Stimulated activated CD8-positive, alpha-beta memory T cell treated with anti-CD3 and anti-CD28 coated beads, Interleukin-15, amount 100 ng/mL, for 48 hours (primary cell): ENCODE measurements around the gene AEBP1.
A peak's percentile ranks its signal among the peaks of the same experiment; 100 is the strongest.

Experiments
- DNase-seq, 2 donors: peaks; one replicate each; pipeline ENCODE4 v3.0.0-alpha.2; 2020; ENCODE audit warnings: low read depth in 2 of 2

AEBP1 gene

DNA sequence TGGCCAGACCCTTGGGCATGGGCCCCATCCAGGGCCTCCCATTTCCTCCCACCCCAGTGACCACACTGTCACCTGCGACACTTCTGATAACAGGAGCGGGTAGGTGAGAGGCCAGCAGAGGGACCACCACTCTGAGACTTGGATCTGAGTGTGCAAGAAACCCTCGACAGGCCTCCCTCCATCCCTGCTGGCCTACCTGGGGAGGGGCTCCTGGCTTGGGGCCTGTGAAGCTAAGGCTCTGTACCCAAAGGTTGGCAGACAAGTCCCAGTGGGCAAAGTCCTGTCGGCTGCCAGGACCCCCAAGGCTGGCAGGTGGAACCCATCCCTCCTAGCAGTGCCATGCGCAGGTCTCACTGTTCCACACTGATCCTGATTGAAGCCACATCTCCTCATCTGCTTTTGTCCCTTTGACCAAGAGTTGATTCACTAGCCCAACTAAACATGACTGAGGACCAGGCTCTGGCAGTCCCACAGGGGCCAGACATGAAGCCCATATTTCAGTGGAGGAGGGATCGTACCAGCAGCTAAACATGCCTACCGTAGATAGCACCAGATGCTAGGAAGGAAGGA, 37.6 kb upstream of the AEBP1 start:
- DNase-seq: no peak

DNA sequence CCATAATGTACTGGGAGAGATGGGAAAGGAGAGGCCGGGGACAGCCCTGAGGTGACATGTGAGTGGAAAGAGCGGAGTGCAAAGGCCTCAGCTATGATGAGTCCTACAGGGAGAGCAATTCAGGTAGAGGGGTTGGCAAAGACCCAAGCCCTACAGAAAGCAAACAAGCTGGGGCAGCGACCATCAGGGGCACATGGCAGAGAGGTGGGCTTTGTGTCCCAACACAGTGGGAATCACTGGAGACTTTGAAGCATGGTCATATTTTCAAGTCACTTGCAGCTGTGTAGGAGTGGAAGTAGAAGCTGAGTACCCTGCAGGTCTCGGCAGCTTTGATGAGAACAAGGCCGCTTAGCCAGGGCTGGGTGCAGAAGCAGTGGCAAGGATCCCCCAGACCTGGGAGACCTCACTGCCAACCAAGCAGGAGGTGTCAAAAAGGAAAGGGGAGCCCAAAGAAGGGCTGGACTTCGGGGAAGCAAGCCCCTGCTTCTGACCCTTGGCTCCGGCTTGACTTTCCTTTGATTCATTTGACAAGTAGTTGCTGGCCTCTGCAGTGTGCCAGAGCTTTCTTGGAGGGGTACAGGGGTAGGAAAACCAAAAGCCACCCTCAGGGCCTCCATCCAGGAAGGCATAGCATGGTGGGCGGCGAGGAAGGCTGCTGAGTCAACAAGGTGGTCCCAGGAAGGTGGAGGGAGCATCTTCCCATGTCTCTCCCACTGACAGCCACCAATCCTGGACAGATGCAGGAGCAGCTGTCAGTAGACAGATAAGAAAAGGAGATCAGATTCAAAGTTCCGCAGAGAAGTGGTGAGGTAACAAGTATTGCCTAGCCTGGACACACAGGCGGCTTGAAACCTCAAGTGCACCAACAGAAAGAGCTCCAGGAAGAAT, 36.8 kb upstream of the AEBP1 start:
- DNase-seq: no peak

DNA sequence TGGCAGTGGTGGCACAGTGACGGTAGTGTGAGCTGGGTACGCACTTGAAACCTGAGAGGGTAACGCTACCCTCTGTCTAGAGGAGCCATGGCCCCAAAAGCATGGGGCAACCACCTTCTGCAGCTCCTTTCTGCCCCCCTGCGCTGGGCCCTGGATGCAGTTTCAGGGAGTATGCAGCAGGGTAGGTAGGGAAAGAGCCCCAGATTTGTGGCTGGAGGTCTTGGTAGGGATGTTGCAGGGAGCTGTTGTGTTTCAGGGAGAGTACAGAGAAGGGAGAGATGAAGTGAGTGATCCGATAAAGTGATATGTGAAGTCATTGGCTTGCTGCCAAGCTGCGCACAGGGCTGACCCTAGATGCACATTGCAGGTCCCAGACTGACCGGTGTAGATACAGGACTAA, 36.1 kb upstream of the AEBP1 start:
- no peak for DNase-seq

DNA sequence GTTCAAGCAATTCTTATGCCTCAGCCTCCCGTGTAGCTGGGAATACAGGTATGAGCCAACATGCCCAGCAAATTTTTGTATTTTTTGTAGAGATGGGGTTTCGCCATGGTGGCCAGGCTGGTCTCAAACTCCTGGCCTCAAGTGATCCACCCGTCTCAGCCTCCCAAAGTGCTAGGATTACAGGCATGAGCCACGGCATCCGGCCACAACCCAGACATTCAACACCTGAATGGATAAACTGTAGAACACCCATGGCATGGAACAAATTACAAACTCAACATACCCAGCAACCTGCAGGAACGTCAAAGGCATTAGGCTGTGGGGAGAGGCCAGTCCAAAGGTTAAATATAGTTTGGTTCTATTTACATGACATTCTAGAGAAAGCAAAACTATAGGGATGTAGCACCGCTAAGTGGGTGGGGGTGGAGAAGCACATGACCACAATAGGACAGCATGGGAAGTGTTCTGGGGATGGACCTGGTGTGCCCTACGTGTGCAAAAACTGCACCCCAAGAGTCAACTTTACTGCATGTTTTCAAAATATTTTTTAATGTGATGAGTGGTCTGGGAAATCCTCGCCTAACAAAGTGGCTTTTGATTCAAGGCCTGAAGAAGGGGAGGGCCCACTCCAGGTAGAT, 32.3 kb upstream of the AEBP1 start:
- no peak for DNase-seq

DNA sequence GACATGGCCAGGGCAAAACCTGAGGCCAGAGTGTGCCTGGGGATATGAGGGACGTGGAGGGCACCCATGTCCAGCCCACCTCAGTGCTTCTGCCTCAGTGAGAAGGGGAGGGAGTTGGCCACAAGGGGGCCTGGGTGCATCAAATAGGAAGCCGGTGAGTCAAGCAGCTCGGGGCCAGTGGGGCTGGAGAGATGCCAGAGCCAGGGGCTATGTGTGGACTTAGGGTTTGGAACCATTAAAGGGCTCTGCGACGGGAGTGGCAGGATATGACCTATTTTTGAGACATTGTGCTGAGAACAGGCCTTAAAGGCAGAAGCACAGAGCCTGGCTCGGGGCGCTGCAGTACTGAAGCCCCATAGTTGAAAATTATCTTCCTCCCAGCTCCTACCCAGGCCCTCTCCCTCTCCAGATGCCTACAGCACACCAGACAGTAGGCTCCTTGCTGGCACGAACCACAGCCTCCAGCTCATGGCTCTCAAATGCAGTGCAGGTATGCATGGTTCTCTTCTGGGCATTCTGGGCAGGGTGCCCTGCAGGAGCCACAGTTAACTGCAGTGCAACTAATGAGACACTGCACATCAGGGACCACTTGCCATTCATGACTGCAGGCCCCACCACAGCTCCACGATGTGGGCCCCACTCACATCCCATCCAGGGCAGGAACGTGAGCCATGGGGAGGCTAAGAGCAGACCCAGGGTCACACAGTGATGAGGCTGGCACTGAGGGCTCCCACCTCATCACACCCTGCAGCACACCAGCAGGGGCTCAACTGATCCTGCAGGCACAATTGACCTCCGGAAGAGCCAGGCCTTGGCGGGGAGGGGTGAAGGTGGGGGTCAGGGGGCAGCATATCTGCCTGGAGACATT, 31.5 kb upstream of the AEBP1 start:
- DNase-seq: peak in 1 of 2 donors; percentile 33

DNA sequence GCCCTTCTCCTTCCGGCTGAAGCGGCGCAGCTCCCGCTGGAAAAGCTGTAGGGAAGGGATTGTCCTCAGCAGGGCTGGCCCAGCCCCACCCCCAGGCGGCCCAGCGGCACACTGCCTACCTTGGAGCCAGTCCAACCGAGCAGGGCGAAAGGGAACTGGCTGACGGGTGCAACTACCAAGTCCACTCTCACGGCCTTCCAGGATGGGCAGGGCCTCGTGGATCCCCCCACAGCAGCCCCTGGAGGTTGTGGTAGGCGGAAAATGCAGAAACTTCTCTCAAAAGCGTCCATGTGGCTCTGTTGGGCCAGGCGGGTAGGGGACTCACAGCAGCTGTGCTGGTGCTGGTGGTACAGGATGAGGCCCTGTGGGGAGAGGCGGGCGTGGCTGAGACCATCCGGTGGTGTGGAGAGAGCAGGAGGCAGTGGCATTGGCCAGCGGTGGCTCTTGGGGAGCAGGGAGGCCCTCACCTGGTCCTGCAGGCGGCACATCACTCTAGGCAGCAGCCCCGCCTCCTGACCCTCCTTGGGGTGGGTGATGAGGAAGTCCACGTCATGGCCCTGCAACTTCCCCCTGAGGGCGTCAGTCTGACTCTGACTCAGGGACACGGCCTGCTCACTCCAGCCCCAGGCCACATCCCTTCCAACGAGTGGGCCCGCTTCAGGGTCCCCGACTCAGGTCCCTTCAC, 30.3 kb upstream of the AEBP1 start:
- peak; percentile 54 to 68 for DNase-seq

DNA sequence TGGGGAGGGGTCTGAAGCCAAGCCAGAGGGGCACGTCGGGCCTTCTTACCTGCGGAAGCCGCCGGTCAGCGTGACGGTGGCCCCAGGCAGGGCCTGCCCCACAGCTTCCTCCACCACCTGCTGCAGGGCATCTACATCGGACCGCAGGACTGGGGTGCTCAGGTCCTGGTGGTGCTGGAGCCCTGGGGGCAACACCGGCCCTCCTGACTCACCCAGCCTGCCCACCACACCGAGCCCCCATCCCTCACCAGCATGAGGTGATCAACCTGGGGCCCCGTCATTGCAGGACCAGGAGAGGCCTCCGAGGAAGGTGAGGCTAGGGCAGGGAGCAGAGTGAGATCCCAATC, 29.8 kb upstream of the AEBP1 start:
- DNase-seq: no peak

DNA sequence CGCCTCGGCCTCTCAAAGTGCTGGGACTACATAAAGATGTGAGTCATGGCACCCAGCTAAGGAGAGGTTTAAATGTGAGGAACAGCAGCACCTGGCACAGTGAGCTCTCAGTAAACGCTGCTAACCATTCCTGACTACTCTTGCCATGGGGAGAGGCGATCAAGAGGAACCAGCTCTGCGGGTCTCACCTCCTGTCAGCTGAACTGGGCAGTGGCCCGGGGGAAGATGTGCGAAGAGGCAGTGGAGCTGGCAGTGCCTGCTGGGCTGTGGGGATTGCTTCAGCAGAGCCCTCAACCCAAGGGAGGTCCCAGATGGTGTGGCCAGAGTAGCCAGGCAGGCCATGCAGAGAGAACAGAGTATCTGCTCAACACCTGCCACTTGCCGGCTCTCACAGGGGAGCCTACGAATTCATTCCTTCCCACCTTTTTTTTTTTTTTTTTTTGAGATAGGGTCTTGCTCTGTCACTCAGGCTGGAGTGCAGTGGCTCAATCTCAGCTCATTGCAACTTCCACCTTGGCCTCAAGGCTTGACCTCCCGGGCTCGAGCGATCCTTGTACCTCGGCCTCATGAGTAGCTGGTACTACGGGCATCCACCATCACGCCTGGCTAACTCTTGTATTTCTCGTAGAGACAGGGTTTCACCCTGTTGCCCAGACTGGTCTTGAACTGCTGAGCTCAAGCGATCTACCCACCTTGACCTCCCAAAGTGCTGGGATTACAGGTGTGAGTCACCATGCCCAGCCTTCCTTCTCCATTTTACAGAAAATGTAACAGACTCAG, 28.7 kb upstream of the AEBP1 start:
- DNase-seq: no peak

DNA sequence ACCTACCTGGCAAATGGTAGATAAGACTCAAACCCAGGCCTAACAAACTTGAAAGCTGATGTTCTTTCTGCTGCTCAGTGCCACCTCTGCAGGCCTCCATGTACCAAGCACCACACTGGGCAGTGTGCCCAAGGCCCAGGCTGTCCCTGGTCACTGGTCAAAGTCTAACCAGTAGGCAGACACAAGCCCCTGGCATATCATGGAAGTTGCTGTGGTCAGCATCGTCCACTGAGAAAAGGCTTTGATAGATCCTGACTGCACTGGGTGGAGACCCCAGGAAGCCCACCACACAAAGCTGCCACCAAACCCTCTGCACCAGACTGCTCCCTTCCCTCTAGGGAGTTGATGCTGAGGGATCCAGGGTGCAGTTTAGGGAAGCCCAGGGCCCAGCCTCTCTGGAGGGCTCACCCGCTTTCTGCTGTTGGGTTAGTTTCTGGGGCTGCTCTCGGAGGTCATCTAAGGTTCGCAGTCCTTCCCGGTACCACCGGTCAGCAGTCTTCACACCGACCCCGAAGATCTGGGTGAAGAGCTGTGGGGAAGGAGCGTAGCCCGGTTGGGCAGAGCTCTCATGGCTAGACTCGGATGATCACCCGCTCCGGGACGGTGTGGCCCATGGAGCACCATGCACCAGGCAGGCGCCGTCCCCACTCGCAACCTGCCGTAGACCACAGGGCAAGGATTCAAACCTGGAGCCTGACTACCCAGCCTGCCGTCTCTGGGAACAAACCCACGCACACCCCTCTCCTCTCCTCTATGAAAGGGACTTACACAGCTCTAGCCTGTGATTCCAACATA, 27.8 kb upstream of the AEBP1 start:
- DNase-seq: no peak

DNA sequence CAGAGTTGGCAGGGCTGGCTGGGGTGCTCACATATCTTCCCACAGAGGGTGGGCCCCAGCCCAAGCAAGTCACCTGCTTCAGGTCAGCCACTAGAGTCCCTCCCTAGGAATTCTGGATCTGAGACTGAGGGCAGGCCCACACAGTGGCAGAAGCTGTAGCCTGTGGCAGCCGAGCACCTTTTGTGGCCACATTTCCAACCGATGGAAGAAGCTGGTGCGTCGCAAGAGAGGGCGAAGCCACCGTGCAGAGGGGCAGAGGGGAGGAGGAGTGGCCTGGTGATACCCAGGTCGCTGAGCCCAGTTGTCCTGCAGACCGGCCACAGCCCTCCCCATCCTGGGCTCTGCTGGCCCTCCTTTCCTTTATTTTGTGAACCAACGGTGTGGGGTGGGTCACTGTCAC, 27.1 kb upstream of the AEBP1 start:
- no peak for DNase-seq

DNA sequence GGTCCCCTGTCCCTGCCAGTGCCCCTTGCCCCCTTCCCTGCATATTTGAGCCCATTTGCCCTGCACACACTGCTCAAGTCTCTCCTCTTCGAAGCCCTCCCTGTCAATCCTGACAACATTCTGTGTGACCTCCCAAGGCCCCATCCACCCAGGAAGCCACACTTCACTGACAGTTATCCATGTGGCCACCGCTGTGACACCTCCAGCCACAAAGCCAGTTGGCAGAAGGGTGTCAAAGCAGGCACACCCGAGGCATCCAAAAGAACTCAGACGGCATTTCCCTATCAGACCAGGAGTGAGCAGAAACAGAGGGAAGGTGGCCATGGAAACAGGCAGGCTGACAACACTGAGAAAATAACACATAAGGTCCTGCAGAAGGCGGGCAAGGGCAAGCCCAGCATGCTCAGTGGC, 26.5 kb upstream of the AEBP1 start:
- no peak for DNase-seq

DNA sequence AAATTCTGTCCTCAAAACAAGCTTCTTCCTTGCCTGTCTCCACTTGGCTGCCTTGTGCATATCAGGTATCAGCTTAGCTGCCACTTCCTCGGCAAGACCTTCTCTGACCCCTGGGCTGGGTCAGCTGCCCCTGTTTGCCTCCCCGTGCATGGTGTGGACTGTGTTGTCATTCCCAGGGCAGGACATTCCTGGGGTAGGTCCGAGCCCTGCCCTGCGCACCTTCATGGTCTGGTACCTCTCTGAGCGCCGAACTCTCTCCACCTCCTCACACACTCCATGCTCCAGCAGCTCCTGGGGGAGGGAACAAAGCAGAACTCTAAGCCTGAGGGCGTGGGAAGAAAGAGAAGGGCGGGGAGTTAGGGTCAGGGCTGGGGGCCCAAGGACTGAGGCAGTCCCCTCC, 25.6 kb upstream of the AEBP1 start:
- DNase-seq: no peak

DNA sequence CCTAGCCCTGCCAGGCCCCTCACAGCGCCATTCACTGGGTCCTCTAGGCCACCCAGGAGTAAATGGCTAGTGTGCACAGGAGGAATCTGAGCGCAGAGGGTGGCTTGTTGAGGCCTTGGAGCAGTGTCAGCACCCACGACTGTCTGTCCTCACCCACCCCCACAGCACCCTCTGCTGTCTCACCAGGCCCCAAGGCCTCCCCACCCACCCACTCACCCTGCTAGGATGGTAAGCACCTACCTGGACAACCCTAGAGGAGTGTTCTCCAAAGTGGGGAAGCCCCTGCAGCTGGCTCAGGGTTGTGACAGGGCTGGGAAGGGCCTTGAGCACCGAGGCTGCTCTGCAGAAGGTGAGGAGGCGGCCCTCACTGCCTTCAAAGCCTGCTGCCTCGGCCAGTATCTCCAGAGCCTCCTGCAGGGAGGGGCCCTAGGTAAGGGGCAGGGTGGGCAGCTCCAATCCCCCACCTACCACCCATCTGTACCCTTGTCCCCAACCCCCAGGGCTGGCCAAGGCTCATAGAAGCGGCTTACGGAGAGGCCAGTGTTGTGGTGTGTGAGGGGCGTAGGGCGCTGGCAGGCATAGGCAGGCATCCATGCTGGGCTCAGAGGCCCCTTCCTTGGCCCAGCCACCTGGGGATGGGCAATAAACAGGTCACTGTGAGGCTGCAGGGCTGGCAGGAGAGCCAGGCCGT, 24.7 kb upstream of the AEBP1 start:
- DNase-seq: no peak

DNA sequence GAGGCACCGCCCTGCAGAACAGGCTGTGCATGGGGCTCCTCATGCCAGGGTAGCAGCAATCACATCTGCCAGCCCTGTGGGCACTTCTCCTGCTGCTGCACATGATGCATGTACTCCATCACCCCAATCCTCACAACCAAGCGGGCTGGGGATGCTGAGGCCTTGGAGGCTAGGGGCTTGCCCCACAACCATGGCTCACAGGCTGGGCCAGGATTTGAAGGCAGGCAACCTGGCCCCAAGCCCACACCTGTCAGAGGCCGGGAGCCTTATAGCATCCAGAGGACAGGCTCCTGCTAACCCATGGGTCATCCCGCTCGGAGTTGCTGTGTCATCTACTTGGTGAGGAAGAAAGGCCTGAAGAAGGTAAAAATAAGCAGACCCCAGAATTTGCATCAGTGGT, 24.0 kb upstream of the AEBP1 start:
- DNase-seq: no peak

DNA sequence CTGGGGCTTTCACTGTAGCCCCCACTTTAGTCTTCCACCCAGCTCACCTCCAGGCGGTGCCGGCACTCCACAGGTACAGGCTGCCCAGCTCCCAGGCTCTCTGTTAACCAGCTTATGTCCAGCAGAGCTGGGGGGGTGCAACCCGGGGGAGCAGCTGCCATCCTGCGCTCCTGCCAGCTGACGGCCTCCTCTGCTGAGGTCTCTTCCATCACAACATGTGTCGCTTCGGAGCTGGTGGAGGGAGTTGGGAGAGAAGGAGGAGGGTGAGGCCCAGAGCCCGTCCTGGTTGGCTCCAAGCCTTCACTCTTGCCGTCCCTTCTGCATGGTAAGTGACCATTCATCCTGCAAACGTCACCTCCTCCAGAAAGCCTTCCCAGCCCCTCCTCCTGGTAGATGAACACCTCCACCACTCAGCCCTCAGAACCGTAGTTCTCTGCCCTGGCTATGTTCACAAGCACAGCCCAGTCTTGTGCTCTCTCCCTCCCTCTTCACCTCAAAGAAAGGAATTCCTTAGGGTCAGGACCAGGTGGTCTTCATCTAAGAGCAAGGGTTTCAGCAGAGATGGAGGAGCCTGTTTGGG, 23.4 kb upstream of the AEBP1 start:
- no peak for DNase-seq

DNA sequence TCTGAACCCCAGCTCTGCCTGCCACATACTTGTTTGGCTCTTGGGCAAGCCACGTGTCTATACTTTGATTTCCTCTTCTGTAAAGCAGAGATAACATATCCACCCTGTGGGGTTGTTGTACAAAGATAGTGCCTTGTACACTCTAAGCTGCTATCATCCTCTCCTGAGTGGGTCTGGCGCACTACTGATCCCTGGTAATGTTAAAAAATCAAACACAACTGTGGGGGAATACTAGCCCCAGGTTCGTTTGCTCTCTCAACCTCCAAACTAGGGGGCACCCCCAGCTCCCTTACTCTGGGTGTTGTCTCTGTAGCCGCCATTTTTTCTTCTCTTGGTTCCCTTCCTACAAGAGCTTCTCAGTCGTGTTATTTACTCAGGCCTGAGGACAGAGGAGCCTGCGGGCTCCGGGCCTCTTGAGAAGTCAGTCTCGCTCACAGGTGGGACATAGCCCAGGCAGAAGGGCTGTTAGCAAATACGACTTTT, 22.8 kb upstream of the AEBP1 start:
- no peak for DNase-seq

DNA sequence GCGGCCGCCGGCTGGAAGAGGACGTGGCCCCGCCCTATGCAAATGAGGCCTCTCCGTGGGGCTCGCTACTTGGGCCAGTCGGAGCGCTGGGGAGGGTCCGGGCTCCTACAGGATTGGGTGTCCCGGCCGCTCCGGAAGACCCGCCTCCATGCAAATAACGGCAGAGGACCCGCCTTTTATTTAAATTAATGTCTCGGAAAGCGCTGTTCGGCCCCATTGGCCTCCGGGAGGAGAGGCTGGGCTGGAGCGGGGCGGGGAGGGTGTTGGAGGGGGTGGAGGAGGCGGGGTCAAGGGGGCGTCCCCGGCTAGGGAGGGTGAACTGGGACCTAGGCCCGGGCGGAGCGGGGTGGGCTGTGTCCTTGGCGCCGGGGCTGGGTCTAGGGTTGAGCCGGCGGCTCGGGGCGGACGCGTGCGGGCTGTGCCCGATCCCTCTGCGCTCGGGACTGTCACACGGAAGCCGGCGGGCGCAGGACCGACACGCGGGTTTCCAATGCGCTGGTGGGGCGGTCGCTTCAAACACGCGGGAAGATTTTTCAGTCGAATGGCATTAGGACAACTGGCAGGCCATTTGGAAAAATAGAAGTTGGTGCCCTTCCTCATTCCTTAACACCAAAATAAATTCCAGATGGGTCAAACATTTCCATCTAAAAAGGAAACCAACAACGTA, 21.5 kb upstream of the AEBP1 start:
- peak; percentile 98 for DNase-seq

DNA sequence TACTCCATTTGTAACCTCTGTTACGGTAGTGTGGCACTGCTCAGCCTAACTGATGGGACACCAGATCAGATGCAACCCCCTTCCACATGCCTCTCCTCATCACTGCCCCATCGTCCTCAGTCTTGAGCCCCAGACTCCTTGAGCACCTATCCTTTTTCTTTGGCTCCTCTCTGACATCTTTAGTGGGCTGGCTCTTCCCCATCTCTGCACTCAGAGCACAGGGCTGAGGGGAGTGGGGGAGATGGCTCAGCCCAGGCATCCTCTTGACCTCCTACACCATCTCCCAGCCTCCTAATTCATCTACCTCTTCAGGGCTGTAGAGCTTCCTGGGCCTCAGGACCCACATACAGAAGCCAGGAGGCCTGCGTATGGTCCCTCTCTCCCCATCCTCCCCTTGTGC, 20.3 kb upstream of the AEBP1 start:
- DNase-seq: no peak
